ENCODE data around the gene TRMT2A.

Gene TRMT2A

DNA sequence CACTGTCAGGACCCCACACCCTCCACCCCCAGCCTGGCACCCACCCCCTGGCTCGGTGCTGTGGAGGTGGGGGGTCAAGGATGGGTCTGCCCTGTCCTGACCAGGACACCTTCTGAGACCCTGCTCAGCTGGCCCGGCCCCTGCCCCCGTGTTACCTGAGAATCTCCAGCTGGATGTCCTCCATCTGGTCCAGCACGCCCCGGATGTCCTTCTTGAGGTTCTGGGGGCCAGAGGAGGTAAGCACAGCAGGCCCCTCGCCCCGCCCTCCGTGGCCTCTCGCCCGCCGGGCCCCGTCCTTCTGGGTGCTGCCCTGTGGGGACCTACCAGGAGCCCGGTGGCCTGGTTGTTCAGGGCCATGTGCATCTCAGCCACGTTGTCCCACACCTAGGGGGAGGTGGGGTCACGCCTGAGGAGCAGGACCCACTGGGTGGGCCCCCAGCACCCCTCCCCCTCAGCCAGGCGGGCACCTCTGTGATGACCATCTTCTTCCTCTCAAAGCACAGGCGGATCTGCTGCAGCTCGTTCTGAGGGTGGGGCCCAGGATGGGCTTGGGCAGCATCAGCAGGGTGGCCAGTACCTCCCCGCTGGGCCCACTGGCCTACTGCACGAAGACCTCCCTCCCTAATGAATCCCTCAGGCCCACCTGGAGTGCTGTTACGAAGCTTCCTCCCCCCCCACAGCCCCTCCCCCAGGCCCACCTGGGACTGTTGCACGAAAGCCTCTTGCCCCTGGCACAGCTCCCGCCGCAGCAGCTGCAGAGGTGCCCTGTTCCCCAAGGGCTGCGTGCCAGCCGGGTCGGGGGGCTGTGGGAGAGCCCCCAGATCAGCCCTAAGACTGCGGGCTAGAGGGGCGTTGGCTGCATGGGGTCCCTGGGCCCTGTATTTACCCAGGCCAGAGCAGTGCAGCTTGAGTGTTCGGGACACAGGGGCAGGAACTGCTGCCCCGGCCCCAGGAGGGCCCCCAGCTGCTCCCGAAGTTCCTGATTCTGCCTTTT lies 32.5 kb upstream of the TRMT2A start:
- no peak for DNase-seq (ENCODE audit: low read depth in 2 of 2)

DNA sequence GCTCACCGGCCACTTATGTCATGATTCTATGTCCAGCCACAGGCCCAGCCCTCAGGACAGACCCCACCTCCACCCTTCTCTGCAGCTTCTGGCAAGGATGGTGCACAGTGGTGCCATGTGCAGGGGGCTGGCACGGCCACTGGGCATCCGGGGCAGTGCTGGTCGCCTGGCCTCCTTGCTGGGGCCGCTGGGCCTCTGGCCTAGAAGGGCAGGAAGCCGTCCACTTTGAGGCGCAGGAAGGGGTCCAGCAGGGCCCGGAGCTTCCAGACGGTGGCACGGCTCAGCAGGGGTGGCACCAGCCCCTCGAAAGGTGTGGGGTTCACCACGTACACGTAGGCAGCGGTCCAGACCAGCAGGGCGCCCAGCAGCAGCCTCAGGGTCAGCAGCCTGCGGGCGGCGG lies 31.4 kb upstream of the TRMT2A start:
- no peak for DNase-seq (ENCODE audit: low read depth in 2 of 2)

DNA sequence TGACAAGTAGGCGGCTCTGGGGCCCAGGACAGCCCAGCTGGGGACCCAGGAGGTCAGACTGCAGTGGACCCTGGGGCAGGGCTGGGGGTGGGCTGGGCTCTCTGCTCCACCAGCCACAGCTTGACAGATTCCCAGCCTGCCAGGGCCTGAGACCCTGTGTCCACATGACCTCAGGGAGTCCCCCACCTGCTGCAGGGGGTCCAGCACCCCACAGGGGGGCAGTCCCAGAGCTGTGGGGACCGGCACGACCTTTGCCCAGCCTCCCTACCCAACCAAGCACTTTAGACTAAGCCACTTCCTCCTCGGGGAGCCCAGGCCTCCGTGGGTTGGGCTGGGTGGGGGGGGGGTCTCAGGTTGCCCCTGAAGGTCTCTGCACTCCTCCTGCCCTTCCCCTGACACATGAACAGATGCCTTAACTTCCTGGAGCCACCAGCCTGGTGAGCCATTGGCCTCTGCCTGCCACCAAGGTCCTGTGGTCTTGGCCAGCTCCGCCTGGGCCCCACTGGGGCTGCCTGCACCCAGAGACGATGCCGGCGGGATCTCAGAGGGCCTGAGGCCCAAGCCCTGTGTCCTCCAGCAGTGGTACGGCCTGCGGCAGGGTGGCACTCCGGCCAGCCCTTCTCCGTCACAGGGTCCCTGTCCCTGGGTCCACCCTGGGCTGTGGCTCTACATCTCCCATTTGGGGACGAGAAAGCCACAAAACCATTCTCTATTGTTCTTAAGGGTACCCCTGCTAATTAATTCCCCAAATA lies 30.4 kb upstream of the TRMT2A start:
- DNase-seq (ENCODE audit: low read depth in 2 of 2), result no peak

DNA sequence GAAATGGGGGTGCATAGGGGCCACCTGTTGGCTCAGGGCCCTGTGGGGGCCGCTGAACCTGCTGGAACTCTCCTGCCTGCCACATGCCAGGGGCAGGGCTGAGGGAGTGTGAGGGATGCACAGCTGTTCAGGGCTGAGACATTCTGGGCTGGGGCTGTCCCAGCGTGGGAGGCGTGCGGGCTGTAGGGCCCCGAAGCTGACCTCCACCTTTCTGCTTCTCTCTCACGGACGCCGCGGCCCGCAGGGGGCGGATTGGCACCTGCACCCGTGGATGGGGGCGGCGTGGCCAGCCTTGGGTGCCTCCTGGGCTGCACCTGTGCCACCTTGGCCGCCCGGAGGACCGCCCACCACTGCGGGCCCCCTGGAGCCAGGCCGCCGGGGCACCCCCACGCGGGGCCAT lies 29.8 kb upstream of the TRMT2A start:
- DNase-seq (ENCODE audit: low read depth in 2 of 2), result no peak

DNA sequence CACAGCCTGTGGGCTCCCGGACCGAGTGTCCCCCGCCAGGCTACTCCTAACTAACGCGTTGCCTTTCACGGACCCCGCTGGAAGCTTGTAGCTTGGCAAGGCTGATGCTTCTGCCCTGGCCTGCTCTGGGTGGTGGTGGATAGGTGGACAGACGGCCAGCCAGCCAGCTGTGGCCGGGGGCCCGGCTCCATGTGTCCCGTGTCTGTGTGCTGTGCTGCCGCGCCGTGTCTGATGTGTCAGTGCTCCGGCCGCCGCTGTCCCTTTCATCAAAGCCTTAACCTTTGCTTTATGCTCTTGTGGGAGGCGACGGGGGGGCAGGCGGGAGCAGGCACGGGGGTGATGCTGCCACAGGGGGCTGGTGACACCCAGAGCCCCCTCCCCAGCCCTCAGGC lies 28.8 kb upstream of the TRMT2A start:
- DNase-seq (ENCODE audit: low read depth in 2 of 2), result no peak

DNA sequence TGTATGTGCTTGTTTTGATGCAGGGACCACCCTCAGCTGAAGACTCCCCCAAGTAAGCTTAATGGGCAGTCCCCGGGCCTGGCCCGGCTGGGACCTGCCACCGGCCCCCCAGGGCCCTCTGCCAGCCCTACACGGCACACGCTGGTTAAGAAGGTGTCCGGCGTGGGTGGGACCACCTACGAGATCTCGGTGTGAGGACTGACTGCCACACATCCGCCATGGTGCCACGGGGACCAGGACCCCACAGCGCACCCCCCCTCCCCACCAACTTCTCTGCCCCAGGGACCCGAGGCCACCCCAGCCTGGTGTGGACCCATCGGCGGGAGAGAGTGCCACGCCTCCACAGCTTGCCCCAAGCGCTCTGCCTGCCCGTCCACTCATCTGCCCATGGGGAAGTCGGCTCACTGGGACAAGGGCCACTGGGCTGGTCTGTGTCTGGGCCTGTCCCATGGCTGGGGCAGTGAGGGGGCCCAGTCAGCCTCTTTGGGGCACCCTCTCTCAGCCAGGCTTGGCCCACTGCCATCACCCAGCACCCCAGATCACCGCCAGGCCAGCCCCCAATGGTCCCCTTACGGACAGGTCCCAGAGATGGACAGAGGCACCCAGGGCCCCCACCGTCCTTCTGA lies 28.3 kb upstream of the TRMT2A start:
- DNase-seq (ENCODE audit: low read depth in 2 of 2), result no peak

DNA sequence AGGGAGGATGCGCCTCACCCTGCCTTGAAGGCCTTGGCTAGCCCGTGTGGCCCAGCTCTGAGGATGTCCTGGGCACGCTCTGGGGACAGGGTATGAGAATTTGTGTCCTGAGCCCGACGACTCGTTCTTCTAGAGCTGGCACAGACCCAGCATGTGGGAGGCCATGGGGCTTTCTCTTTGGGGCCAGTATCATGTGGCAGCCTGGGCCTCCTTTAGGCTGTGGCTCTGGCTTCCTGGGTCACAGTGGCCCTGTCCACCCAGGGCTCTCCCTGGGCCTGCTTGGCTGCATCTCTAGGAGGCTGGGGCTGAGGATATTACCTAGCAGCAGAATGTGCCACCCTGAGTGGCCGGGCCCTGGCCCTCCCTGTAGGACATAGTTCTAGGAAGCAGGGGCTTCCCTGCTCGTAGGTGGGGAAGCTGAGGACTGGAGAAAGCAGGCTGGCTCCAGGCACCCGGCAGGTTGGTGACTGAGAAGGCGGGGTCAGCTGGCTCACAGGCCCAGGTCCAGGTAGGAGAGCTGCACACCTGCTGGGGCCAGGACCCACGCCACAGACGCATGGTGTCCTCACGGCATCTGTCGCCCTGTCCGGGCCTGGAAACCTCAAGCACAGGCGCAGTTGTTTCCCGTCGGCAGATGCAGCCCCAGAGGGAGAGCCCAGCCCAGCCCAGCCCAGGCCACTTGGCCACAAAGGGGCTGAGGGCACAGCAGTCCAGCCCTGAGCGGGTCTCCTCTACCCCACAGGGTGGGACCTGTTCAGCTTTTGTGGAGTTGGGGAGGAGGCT lies 27.0 kb upstream of the TRMT2A start:
- no peak for DNase-seq (ENCODE audit: low read depth in 2 of 2)

DNA sequence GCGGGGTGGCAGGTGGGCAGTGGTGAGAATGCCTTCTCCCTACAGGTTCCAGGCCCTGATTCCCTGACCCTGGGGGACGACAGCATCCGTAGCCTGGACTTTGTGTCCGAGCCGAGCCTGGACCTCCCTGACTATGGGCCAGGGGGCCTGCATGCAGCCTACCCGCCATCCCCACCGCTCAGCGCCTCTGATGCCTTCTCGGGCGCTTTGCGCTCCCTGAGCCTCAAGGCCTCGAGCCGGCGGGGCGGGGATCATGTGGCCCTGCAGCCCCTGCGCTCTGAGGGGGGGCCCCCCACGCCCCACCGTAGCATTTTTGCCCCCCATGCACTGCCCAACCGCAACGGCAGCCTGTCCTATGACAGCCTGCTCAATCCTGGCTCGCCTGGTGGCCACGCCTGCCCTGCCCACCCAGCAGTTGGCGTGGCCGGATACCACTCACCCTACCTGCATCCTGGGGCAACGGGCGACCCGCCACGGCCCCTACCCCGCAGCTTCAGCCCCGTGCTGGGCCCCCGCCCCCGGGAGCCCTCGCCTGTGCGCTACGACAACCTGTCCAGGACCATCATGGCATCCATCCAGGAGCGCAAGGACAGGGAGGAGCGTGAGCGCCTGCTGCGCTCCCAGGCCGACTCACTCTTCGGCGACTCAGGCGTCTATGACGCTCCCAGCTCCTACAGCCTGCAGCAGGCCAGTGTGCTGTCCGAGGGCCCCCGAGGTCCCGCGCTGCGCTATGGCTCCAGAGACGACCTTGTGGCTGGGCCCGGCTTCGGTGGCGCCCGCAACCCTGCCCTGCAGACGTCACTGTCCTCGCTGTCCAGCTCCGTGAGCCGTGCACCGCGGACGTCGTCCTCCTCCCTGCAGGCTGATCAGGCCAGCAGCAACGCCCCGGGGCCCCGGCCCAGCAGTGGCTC lies 25.9 kb upstream of the TRMT2A start:
- no peak for DNase-seq (ENCODE audit: low read depth in 2 of 2)

DNA sequence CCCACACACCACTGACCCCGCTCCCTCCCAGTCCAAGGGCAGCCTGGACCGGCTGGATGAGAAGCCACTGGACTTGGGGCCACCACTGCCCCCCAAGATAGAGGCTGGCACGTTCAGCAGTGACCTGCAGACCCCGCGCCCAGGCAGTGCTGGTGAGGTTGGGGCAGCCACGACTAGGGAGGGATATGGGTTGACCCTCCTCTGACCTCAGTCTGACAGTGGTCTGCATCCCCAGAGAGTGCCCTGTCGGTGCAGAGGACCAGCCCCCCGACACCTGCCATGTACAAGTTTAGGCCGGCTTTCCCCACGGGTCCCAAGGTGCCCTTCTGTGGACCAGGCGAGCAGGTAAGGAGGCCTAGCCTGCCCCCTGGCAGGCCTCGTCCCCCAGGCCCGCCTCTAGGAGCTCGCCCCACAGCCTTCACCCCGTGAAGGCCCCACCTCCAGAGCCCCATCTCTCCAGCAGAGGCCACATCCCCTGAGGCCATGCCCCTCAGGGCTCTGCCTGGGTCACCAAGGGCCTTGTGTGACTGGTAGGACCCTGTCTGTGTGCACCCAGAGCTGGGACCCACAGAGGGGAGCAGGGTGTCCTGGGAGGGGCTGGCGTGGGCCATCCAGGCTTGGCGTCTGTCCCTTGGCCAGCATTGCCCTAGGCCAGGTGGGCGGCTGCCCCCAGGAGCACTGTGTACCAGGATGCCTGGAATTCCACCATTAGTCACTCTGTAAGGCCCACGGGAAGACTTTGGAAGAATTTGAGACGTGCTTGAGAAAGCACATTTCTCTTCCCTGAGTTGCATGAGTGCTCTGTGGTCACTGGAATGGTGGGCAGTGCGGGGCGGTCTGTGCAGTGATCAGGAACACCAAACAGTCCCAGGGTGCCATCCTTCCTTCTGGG lies 24.4 kb upstream of the TRMT2A start:
- no peak for DNase-seq (ENCODE audit: low read depth in 2 of 2)

DNA sequence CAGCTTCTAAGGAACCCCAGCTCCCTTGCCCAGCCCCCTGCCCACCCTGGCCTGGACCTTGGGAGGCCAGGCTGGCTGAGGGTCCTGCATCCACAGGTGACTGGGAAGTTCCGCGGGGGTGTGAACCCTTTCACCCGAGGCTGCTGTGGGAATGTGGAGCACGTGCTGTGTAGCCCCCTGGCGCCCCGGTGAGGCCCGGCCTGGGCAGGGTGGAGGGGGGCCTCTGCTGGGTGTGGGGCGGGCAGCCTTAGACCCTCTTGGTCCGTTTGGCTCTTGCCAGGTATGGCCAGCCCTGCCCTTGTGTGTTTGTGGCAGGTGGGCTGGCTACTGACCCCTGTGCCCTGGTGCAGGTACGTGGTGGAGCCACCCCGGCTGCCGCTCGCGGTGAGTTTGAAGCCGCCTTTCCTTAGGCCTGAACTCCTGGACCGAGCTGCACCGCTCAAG lies 23.5 kb upstream of the TRMT2A start:
- DNase-seq (ENCODE audit: low read depth in 2 of 2), result no peak

DNA sequence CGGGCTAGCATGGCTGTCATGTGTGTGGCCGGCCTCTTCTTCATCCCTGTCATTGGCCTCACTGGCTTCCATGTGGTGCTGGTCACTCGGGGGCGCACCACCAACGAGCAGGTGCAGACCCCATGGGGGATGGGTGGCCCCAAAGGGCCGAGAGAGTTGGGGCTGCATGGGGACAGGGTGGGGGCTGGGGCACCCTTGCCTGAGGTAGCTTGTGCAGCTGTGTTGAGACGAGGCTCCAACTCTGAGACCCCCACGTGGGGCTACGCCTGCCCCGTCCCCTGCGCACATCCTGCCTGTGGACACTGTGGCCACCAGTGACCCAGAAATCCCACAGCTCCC lies 23.1 kb upstream of the TRMT2A start:
- DNase-seq (ENCODE audit: low read depth in 2 of 2), result no peak

DNA sequence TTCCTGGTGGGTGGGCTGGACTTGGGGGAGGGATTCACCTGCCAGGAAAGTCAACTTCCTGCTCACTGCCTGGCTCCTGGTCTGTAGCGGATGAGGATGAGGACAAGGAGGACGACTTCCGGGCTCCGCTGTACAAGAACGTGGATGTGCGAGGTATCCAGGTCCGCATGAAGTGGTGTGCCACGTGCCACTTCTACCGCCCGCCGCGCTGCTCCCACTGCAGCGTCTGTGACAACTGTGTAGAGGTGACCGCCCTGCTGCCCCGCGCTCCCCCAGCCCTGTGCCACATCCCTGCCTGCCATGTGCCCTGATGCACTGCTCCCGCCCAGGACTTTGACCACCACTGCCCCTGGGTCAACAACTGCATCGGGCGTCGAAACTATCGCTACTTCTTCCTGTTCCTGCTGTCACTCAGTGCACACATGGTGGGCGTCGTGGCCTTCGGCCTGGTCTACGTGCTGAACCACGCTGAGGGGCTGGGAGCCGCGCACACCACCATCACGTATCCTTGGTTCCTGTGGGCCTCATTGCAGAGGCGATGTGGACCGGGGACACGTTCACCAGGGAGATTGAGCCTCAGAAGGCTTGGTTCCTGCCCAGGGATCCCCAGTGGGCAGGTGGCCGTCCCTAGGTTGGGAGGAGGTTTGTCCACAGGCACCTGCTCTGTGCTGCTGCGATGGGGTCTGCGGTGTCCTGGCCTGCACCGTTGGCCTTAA lies 22.5 kb upstream of the TRMT2A start:
- DNase-seq (ENCODE audit: low read depth in 2 of 2), result no peak

DNA sequence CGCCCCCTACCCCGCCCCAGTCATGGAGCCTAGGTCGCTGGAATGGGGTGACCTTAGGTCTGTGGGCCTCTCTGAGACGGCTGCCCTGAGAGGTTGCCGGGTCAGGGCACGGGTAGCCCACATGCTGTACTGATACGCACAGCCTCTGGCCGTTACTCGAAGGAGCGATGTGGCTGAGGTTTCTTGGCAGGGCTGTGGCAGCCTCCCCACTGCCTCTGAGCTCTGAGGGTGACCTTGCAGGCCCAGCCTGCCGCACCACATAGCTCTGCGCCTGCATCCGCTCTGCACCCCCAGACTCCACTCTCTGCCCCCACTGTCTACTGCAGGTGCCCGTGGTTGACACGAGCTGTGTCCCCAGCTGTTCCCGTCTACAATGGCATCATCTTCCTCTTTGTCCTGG lies 21.8 kb upstream of the TRMT2A start:
- DNase-seq (ENCODE audit: low read depth in 2 of 2), result no peak

DNA sequence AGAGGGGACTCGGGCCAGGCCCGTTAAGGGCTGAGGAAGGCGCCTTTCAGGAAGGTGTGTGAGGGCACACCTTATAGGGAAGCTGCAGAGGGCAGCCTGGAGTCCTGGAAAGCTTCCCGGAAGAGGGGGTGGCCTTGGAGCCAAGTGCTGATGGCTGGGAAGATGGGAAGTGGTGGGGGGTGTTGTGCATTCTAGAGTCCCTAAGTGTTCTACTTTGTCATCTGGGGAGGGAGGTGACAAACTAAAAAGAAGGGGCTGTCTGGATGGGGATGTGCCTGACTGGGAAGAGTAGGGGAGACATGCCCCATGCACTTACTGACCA lies 21.4 kb upstream of the TRMT2A start:
- no peak for DNase-seq (ENCODE audit: low read depth in 2 of 2)

DNA sequence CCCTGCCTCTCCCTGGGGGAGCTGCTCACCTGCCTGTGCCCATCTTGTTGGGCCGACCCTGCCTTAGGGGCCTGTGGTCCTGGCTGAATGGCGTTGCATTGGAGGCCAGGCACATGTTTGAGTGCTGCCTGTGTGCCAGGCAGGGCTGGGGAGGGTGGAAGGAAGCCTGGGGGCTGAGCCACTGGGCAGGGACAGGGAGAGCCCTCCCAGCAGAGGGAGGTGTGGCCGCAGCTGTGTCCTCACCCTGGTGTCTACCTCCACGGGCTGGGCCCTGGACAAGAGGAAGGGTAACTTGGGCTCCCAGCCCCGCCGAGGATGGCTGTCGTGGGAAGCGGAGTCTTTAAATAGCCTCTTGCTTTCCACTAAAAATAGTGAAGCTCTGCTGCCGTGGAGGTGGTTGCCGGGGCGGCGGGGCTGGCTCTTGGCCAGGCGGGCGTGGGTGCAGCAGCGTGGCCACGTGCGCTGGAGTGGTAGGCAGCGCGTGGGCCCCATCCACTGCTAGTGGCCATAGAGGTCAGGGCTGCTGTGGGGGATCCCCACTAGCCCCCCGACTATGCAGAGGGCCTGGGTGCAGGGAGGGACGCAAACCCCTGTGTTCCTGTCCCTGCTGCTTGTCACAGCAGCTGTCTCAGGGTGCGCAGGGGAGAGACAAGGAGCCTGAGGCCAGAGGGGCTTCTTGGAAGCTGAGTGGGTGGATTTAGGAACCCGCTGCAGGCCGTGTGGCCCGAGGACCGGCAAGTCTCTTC lies 20.8 kb upstream of the TRMT2A start:
- DNase-seq (ENCODE audit: low read depth in 2 of 2), result no peak

DNA sequence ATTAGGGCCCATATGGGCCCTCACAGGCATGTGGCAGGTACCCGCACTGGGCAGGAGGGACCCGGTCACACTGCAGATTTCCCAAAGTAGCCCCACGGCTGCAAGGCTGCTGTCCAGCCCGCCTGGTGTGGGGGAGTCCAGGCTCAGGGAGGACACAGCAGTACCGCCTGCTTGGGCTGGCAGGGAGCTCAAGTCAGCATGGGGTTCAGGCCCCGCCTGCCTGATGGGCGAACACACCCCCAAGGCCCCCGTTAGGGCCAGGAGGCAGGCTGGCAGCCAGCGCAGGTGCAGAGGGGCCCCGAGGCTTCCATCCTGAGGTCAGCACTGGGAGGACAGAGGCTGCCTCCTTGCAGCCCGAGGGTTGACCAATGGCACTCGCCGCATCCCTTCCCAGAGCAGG lies 20.1 kb upstream of the TRMT2A start:
- no peak for DNase-seq (ENCODE audit: low read depth in 2 of 2)

DNA sequence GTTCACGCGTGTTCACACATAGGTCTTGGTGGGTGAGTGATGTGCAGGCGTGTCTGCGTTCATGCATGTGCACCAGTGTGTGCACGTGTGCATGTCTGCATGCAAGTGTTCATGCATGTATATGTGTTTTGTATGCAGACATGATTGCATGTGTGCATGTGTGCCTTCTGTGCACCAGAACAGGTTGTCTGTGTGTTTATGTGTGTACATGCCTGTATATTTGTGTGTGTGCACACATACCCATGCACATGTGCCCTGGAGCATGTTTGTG lies 19.5 kb upstream of the TRMT2A start:
- DNase-seq (ENCODE audit: low read depth in 2 of 2), result no peak

DNA sequence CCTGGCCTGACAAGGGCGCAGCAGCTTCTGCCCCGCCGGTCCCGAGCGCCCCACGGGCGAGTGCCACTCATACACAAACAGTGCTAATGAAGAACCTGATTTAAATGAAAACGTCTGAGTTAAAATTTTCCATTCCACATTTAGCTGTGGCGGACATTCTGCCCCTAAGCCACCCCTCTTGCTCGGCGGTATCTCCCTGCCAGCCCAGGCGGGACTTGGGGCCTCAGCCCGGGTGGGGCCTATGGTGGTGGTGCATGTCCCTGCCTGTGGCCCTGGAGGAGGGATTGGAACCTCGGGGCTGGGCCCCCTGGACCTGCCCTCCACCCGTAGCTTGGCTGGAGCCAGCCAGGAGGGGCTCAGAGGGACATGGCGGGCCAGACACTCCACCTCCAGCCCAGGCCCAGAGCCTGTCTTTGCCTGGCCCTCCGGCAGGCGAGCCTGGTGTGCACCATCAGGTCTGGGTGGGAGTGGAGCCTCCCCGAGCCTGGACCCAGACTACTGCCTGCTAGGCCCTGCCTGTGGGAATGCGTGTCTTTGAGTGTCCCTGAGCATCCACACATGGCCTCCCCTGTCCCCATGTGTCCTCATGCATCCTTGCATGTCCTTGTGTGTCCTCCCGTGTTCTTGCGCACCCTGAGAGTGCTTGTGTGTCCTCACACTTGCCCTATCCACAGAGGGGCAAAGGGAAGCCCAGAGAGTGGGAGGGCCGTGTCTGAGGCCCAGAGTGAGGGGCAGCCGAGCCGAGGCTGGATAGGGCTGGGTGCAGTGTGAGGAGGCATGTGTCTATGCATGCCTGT lies 19.0 kb upstream of the TRMT2A start:
- no peak for DNase-seq (ENCODE audit: low read depth in 2 of 2)
